Measurements from ENCODE around the gene RAD9B. TPM values are rescaled to one million over a fixed set of nuclear protein-coding genes. Genes with fewer than 3 reads are reported as not detected.

The RAD9B gene
- polyA plus RNA-seq, 2 of the 4 experiments (the other 2 are of a cell fraction), result 0.18 to 0.66 TPM

- WGBS (ENCODE audit: missing lambda C conversion rate), result 56% methylated on average over 3 of the region's 3 CpGs
- no peak overlapping the region for H3K4me3 ChIP-seq
- DNase-seq (ENCODE audit: low read depth in 1 of 2, low spot score in 1 of 2) (no peak), ATAC-seq (no peak), FAIRE-seq (no peak)
- H3K4me1 ChIP-seq, result peaks cover 5% of the 10 kb centered on the region
- H3K27ac ChIP-seq, result no peak overlapping the region
- no peak for TF ChIP-seq HES2 (IDR thresholded peaks at IDR 0.05)
- TF ChIP-seq CHD4 (IDR thresholded peaks at IDR 0.05; ENCODE audit: borderline replicate concordance), result no peak
- TF ChIP-seq CBX8 (IDR thresholded peaks at IDR 0.05), result no peak
- ChIA-PET CTCF (interaction anchor here (10.1 kb wide), 1 partner anchor 97 kb away, joined by 184 read pairs; no protein-coding TSS in a partner anchor), POLR2A (no interaction called here)
- peaks cover 6% of the 10 kb centered on the region for H3K9me3 ChIP-seq
- H3K4me2 ChIP-seq, result no peak overlapping the region
Measured at GRCh38 chr12:110505332-110505731, 3.2 kb downstream of the RAD9B start.

- Histone ChIP-seq H3K4me3 (no peak overlapping the region), H3K4me2 (no peak overlapping the region), H3K9me3 (no peaks in the 10 kb centered on the region), H3K27ac (no peak overlapping the region), H3K4me1 (no peaks in the 10 kb centered on the region)
- FAIRE-seq, result no peak
- DNase-seq (ENCODE audit: low read depth in 1 of 2, low spot score in 1 of 2), result no peak
- ChIA-PET POLR2A (no interaction called here), CTCF (interaction anchor here (0.9 to 10.1 kb wide), 4 partner anchors 10 to 99 kb away, joined by 3 to 184 read pairs (median 6); no protein-coding TSS in a partner anchor)
- TF ChIP-seq ZSCAN20 (CRISPR knock-in tag; IDR thresholded peaks at IDR 0.05), result no peak
- TF ChIP-seq CBX2 (IDR thresholded peaks at IDR 0.05; ENCODE audit: borderline replicate concordance, low read depth), result no peak
- no peak for TF ChIP-seq FOSL2 (IDR thresholded peaks at IDR 0.05)
- TF ChIP-seq FOSL2 (CRISPR knock-in tag; IDR thresholded peaks at IDR 0.05), result no peak
- no peak for TF ChIP-seq HOXB13 (CRISPR knock-in tag; IDR thresholded peaks at IDR 0.05; ENCODE audit: low read depth)
- no peak for TF ChIP-seq EHMT2 (IDR thresholded peaks at IDR 0.05; ENCODE audit: low read depth)
- TF ChIP-seq, protein P1, sequence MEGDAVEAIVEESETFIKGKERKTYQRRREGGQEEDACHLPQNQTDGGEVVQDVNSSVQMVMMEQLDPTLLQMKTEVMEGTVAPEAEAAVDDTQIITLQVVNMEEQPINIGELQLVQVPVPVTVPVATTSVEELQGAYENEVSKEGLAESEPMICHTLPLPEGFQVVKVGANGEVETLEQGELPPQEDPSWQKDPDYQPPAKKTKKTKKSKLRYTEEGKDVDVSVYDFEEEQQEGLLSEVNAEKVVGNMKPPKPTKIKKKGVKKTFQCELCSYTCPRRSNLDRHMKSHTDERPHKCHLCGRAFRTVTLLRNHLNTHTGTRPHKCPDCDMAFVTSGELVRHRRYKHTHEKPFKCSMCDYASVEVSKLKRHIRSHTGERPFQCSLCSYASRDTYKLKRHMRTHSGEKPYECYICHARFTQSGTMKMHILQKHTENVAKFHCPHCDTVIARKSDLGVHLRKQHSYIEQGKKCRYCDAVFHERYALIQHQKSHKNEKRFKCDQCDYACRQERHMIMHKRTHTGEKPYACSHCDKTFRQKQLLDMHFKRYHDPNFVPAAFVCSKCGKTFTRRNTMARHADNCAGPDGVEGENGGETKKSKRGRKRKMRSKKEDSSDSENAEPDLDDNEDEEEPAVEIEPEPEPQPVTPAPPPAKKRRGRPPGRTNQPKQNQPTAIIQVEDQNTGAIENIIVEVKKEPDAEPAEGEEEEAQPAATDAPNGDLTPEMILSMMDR (IDR thresholded peaks at IDR 0.05), result no peak
- no peak for TF ChIP-seq RARB (CRISPR knock-in tag; IDR thresholded peaks at IDR 0.05)
- TF ChIP-seq, protein P2, sequence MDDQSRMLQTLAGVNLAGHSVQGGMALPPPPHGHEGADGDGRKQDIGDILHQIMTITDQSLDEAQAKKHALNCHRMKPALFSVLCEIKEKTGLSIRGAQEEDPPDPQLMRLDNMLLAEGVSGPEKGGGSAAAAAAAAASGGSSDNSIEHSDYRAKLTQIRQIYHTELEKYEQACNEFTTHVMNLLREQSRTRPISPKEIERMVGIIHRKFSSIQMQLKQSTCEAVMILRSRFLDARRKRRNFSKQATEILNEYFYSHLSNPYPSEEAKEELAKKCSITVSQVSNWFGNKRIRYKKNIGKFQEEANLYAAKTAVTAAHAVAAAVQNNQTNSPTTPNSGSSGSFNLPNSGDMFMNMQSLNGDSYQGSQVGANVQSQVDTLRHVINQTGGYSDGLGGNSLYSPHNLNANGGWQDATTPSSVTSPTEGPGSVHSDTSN (IDR thresholded peaks at IDR 0.05), result no peak
- TF ChIP-seq ZFP36 (IDR thresholded peaks at IDR 0.05; ENCODE audit: borderline replicate concordance, partially characterized antibody), result no peak
- no peak for TF ChIP-seq ZNF302 (CRISPR knock-in tag; IDR thresholded peaks at IDR 0.05)
- ATAC-seq, result no peak
- 73% methylated on average over 4 of the region's 4 CpGs for WGBS (ENCODE audit: missing lambda C conversion rate)
Measured at GRCh38 chr12:110508071-110508586, 6.0 kb downstream of the RAD9B start.

DNA sequence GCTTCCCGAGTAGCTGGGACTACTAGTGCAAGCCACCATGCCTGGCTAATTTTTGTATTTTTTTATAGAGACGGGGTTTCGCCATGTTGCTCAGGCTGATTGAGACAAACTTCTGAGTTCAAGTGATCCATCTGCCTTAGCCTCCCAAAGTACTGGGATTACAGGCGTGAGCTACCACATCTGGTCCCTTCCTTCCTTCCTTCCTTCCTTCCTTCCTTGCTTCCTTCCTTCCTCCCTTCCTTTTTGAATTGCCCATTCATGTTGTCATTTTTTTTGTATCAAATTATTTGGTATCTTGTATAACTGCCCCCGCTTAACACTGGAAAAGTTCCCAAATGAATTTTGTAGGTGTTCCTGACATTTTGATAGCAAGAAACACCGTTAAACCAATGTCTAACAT, 11.7 kb downstream of the RAD9B start:
- Histone ChIP-seq H3K27ac (no peak overlapping the region), H3K9me3 (no peaks in the 10 kb centered on the region), H3K4me3 (no peak overlapping the region), H3K4me1 (no peaks in the 10 kb centered on the region), H3K4me2 (no peak overlapping the region)
- TF ChIP-seq CBX8 (IDR thresholded peaks at IDR 0.05) (no peak), RAD21 (conservative IDR thresholded peaks at IDR 0.05 in 1 of 2, IDR thresholded peaks at IDR 0.05 in 1 of 2) (no peak), BHLHE40 (IDR thresholded peaks at IDR 0.05; ENCODE audit: low read depth, low read length) (no peak), MAZ (IDR thresholded peaks at IDR 0.05; ENCODE audit: borderline replicate concordance, low read depth, low read length) (no peak), JUN (IDR thresholded peaks at IDR 0.05) (no peak), CHD4 (IDR thresholded peaks at IDR 0.05; ENCODE audit: borderline replicate concordance) (no peak), KDM5A (IDR thresholded peaks at IDR 0.05) (no peak), RARB (CRISPR knock-in tag; IDR thresholded peaks at IDR 0.05) (no peak), HOXB5 (CRISPR knock-in tag; IDR thresholded peaks at IDR 0.05) (no peak)
- TF ChIP-seq, protein P3, sequence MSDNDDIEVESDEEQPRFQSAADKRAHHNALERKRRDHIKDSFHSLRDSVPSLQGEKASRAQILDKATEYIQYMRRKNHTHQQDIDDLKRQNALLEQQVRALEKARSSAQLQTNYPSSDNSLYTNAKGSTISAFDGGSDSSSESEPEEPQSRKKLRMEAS (IDR thresholded peaks at IDR 0.05), result no peak
- CTCF ChIA-PET, result interaction anchor here (1.0 to 10.1 kb wide), 12 partner anchors 9 to 529 kb away, joined by 3 to 184 read pairs (median 7); partner anchors contain the start of genes FAM216A and GPN3
- WGBS (ENCODE audit: missing lambda C conversion rate), result 75% methylated on average over 6 of the region's 6 CpGs
- POLR2A ChIA-PET, result interaction anchor here (1.4 kb wide), 1 partner anchor 100 kb away, joined by 6 read pairs; the partner anchor contains the start of gene TCTN1
- ATAC-seq (no peak), FAIRE-seq (no peak), DNase-seq (ENCODE audit: low read depth in 1 of 2, low spot score in 1 of 2) (no peak)
